AG04450 (cell line): ENCODE measurements around the gene RGS19. TPM values are rescaled to one million over a fixed set of nuclear protein-coding genes. Genes with fewer than 3 reads are reported as not detected.

Source experiments
- CTCF ChIA-PET: fragments of 300-600, 350-600 bp; formaldehyde crosslinking; extraction: SDS; loops from one replicate; lab custom pipeline; 2022; ENCODE audit warnings: antibody characterized with exemption, inconsistent platforms; lab: Charles Lee
- POLR2A ChIA-PET: fragments of 350-600 bp; formaldehyde crosslinking; extraction: SDS; loops from one replicate; lab custom pipeline; 2021; ENCODE audit warnings: antibody characterized with exemption, inconsistent platforms; lab: Yijun Ruan, JAX
- DNase-seq: peaks from one replicate; pipeline ENCODE4 v3.0.0-alpha.2; 2011; ENCODE audit warnings: low read depth, low spot score
- H3K27ac ChIP-seq: one replicate; pipeline ENCODE4 v1.5.1; 2012; ENCODE audit warnings: low read depth, low read length, control low read depth
- H3K27me3 ChIP-seq: one replicate; pipeline ENCODE4 v1.6.0; 2012; ENCODE audit warnings: low read length; ENCODE audit not compliant: control insufficient read depth, insufficient read depth
- H3K4me3 ChIP-seq: 2 replicates; pipeline ENCODE4 v1.5.1; 2011; ENCODE audit warnings: mild to moderate bottlenecking, low read depth, low read length, control low read depth
- H3K9me3 ChIP-seq: 2 replicates; pipeline ENCODE4 v1.5.1; 2012; ENCODE audit warnings: low read length; ENCODE audit not compliant: control insufficient read depth, insufficient read depth
- polyA plus RNA-seq: library from polyadenylated mRNA; depleted of rRNA; stranded (reverse); fragments of >200 nt; gene quantifications from 2 replicates; pipeline ENCODE4 v1.2.3, GENCODE V29; 2011
- TF ChIP-seq, protein P1 (sequence below): IDR thresholded peaks from 2 replicates; pipeline ENCODE4 v1.5.1; 2011; ENCODE audit warnings: low read depth, low read length, control low read depth, inconsistent platforms

The RGS19 gene
- polyA plus RNA-seq, 1 experiment = 7.5 TPM

DNA sequence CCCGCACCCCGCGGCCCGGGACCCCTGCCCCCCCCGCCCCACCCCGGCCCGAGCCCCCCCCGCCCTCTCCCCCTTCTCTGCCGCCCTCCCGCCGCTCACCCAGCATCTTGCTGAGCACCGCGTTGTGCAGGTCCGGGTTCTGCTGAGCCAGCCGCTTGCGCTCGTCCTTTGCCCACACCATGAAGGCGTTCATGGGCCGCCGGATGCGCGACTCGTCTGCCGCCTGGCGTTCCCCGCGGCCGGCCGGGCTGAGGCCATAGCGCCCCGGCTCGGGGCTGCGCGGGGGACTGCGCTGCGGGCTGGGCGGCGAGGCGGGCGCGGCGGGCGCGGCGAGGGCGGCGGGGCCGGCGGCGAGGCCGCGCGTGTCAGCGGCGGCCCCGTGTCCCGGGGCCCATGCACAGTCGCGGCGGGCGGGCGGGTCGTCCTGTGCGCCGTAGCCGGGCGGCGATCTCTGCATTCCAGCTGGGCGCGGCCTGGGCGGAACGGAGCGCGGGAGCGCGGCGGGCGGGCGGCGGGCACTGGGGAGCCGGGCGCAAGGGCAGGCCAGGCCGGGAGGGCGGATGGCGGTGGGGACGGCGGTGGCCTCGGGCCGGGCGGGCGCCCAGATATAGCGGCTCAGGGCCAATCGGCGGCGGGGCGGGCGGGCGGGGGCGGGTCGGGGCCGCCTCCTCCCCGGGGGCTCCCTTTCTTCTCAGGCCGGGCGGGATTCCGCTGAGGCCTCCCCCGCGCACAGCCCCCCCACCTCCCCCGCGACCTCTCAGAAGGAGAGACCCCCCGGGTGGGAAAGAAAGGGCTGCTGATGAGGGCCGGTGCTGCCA is 30.0 kb downstream of the RGS19 start, which contains the start of gene SOX18:
TSS of gene SOX18 (minus strand) at position 580 of the 818 bp plus-strand sequence. CDS start at position 457, 123 bp downstream.
- no peaks in the 10 kb centered on the region; the same call in 1 of the 2 replicates for H3K9me3 ChIP-seq
- no peak within 1 kb of the TSS for H3K4me3 ChIP-seq
- TF ChIP-seq, protein P1, sequence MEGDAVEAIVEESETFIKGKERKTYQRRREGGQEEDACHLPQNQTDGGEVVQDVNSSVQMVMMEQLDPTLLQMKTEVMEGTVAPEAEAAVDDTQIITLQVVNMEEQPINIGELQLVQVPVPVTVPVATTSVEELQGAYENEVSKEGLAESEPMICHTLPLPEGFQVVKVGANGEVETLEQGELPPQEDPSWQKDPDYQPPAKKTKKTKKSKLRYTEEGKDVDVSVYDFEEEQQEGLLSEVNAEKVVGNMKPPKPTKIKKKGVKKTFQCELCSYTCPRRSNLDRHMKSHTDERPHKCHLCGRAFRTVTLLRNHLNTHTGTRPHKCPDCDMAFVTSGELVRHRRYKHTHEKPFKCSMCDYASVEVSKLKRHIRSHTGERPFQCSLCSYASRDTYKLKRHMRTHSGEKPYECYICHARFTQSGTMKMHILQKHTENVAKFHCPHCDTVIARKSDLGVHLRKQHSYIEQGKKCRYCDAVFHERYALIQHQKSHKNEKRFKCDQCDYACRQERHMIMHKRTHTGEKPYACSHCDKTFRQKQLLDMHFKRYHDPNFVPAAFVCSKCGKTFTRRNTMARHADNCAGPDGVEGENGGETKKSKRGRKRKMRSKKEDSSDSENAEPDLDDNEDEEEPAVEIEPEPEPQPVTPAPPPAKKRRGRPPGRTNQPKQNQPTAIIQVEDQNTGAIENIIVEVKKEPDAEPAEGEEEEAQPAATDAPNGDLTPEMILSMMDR = no peak
- H3K27me3 ChIP-seq = peaks cover 62% of the 10 kb centered on the region
- POLR2A ChIA-PET = no interaction called here
- DNase-seq = no peak
- no peak within 1 kb of the TSS for H3K27ac ChIP-seq
- CTCF ChIA-PET = no interaction called here

DNA sequence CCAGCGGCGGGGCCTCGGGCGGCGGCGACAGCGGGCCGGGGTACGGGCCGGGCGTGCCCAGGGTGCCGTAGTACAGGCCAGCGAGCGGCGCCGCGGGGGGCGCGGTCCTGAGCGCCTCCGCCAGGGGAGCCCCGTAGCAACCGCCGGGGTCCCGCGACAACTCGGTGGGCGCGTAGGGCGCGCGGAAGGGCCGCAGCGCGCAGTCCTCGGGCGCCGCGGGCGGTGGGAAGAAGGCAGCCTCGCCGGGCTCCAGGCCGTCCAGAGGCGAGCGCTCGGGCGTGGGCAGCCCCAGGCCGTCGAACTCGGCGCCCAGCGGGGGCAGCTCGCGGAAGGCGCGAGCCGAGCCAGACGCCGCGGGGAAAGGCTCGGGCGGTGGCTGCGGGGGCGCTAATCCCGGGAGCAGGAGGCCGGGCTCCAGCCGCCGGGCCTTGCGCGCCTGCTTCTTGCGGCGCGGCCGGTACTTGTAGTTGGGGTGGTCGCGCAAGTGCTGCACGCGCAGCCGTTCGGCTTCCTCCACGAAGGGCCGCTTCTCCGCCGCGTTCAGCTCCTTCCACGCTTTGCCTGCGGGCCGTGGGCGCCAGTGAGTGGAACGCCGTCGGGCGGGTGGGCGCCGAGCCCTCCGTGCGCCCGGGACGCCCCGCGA is 30.8 kb downstream of the RGS19 start:
- ChIA-PET POLR2A (no interaction called here), CTCF (no interaction called here)
- no peak overlapping the region for H3K4me3 ChIP-seq
- H3K27me3 ChIP-seq = peaks cover 60% of the 10 kb centered on the region
- H3K9me3 ChIP-seq = no peaks in the 10 kb centered on the region; the same call in 1 of the 2 replicates
- DNase-seq = no peak
- TF ChIP-seq, protein P1 = no peak
- H3K27ac ChIP-seq = no peak overlapping the region

DNA sequence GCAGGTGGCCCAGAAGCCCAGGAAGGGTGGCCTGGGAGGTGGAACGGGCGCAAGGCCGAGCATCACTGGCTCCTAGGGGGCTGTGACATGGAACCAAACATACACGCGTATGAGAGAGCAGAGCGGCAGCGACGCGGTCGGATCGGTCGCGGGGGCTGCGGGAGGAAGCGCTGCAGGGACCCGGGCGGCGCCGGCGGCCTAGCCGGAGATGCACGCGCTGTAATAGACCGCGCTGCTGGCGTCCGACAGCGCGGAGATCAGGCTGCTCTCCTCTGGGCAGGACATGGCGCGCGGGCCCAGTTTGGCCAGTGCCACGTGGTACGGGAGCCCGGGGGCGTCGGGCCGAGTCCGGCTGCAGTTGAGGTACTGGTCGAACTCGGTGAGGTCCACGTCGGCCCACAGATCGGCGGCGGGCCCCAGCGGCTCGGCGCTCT is 31.3 kb downstream of the RGS19 start:
- peaks cover 62% of the 10 kb centered on the region for H3K27me3 ChIP-seq
- POLR2A ChIA-PET = no interaction called here

DNA sequence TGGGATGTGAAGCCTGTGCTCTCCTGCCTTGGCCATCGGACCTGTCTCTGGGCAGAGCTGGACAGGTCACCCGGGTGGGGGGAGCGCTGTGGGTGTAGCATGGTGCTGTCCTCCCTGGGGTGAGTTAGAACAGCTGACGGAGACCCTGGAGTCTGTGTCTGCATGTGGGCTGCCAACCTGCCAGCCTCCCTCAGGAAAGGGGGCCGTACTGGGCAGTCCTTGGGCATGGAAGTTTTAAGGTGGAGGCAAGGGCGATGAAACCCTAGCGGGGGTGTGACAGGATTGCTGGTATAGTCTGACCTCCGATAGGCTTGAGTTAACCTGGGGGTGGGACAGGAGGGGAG is 32.3 kb downstream of the RGS19 start:
- ChIA-PET POLR2A (no interaction called here), CTCF (no interaction called here)
- DNase-seq = no peak
- peaks cover 61% of the 10 kb centered on the region for H3K27me3 ChIP-seq
- no peak overlapping the region for H3K27ac ChIP-seq
- TF ChIP-seq, protein P1 = no peak
- no peak overlapping the region for H3K4me3 ChIP-seq
- H3K9me3 ChIP-seq = no peaks in the 10 kb centered on the region; the same call in 1 of the 2 replicates

More for the DNA sequence above, 31.3 kb downstream of the RGS19 start:
- TF ChIP-seq, protein P1 = no peak
- CTCF ChIA-PET = no interaction called here
- Histone ChIP-seq H3K27ac (no peak overlapping the region), H3K4me3 (no peak overlapping the region), H3K9me3 (no peaks in the 10 kb centered on the region; the same call in 1 of the 2 replicates)
- DNase-seq = no peak
